WTC11 (cell line): ENCODE measurements around the gene LGR6. TPM values are rescaled to one million over a fixed set of nuclear protein-coding genes. Genes with fewer than 3 reads are reported as not detected.

Experiments used
- ATAC-seq: fragments of 200-7000 bp; cut with Tn5 transposase; 2 replicates; pipeline ENCODE4 v1.10.0; 2021; ENCODE audit warnings: mild to moderate bottlenecking, moderate library complexity
- CTCF ChIA-PET: fragments of 300-600 bp; sonication (Branson Sonifier 250); formaldehyde crosslinking; loops from one replicate; lab custom pipeline; 2021; ENCODE audit warnings: antibody characterized with exemption; lab: Charles Lee
- POLR2A ChIA-PET: fragments of 350-600 bp; sonication (Branson Sonifier 250); formaldehyde crosslinking; loops from one replicate; lab custom pipeline; 2021; ENCODE audit warnings: antibody characterized with exemption; lab: Charles Lee
- DNase-seq: peaks from one replicate; pipeline ENCODE4 v3.0.0; 2021; ENCODE audit warnings: low spot score
- H3K27ac Mint-ChIP-seq: 2 replicates; pipeline ENCODE4 v1.8.0; 2021; ENCODE audit warnings: mixed read lengths
- H3K27me3 Mint-ChIP-seq: 2 replicates; pipeline ENCODE4 v1.8.0; 2021; ENCODE audit warnings: low read depth, mild to moderate bottlenecking, moderate library complexity, mixed read lengths
- H3K36me3 Mint-ChIP-seq: 2 replicates; pipeline ENCODE4 v1.8.0; 2021; ENCODE audit warnings: mixed read lengths
- H3K4me1 Mint-ChIP-seq: 2 replicates; pipeline ENCODE4 v1.8.0; 2022; ENCODE audit warnings: mixed read lengths
- H3K4me3 Mint-ChIP-seq: 2 replicates; pipeline ENCODE4 v1.8.0; 2021; ENCODE audit warnings: mild to moderate bottlenecking, moderate library complexity, mixed read lengths
- H3K9me3 Mint-ChIP-seq: 2 replicates; pipeline ENCODE4 v1.8.0; 2021; ENCODE audit warnings: mixed read lengths
- CTCF ChIP-seq: fragments of 200-600 bp; IDR thresholded peaks from 2 replicates; pipeline ENCODE4 v1.8.0; 2022; ENCODE audit warnings: antibody characterized with exemption
- IRF2 ChIP-seq: sonication (generic); formaldehyde crosslinking; IDR thresholded peaks from 2 replicates; pipeline ENCODE4 v1.8.0; 2022; ENCODE audit warnings: low read depth, missing genetic modification reagents, borderline replicate concordance
- TCF7 ChIP-seq: sonication (generic); formaldehyde crosslinking; IDR thresholded peaks from 2 replicates; pipeline ENCODE4 v1.8.0; 2022; ENCODE audit warnings: mild to moderate bottlenecking, low read depth, missing genetic modification reagents, moderate library complexity
- TP53 ChIP-seq: sonication (generic); formaldehyde crosslinking; IDR thresholded peaks from 2 replicates; pipeline ENCODE4 v1.8.1; 2023; ENCODE audit warnings: mild to moderate bottlenecking, missing genetic modification reagents
- ZMAT4 ChIP-seq: fragments of 250-450 bp; sonication (Bioruptor Pico); IDR thresholded peaks from 2 replicates; pipeline ENCODE4 v1.9.0; 2021; ENCODE audit warnings: mild to moderate bottlenecking
- ZNF121 ChIP-seq: sonication (generic); formaldehyde crosslinking; IDR thresholded peaks from 2 replicates; pipeline ENCODE4 v1.8.0; 2023; ENCODE audit warnings: missing genetic modification reagents
- ZNF263 ChIP-seq: sonication (generic); formaldehyde crosslinking; IDR thresholded peaks from 2 replicates; pipeline ENCODE4 v1.8.1; 2022; ENCODE audit warnings: low read depth, mild to moderate bottlenecking, moderate library complexity, missing genetic modification reagents
- total RNA-seq: library from RNA; stranded (reverse); gene quantifications from 3 replicates; pipeline ENCODE4 v1.2.3, GENCODE V29; 2021
- TF ChIP-seq, protein P1 (sequence below): sonication (generic); formaldehyde crosslinking; IDR thresholded peaks from 2 replicates; pipeline ENCODE4 v1.8.1; 2023; ENCODE audit warnings: mild to moderate bottlenecking, missing genetic modification reagents

Gene LGR6
- total RNA-seq, 1 experiment from 2014 or later, result 1.1 TPM

DNA sequence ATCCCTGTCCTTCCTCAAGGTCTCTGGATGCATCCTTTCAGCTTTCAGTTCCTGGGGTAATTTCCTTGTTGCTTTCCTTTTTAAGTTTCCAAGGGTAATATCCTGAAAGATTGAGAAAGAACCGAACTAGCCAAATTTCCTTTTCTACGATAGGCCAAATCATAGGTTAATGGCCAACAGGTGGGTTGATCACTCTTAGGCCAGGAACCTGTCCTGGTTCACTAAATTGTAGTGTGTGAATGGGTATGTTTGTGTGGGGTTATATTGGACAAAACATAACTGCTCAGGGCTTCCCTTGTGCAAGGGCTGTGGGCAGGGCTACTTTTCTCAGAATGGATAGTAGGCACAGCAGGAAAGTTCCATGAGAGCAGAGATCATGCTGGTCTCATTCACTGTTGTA is 131.0 kb downstream of the LGR6 start (continued):
- TF ChIP-seq, protein P1, sequence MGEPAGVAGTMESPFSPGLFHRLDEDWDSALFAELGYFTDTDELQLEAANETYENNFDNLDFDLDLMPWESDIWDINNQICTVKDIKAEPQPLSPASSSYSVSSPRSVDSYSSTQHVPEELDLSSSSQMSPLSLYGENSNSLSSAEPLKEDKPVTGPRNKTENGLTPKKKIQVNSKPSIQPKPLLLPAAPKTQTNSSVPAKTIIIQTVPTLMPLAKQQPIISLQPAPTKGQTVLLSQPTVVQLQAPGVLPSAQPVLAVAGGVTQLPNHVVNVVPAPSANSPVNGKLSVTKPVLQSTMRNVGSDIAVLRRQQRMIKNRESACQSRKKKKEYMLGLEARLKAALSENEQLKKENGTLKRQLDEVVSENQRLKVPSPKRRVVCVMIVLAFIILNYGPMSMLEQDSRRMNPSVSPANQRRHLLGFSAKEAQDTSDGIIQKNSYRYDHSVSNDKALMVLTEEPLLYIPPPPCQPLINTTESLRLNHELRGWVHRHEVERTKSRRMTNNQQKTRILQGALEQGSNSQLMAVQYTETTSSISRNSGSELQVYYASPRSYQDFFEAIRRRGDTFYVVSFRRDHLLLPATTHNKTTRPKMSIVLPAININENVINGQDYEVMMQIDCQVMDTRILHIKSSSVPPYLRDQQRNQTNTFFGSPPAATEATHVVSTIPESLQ (CRISPR knock-in tag), result no peak

DNA sequence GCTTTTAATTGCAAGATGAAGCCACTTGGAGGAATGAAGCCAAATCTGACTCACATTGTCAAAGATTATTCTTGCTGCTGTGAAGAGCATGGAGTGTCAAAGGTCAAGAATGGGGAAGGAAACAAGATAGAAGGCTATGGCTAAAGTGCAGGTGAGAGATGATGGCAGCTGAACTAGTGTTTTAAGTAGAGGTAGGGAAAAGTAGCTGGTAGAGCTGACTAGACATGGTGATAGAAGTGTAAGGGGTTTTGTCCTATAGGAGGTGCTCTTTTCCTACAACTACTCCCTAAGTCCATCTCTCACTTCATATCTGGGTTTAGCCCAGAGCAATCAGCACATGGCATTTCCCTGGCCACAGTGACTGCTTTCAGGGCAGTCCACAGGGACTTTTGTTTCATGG is 136.3 kb downstream of the LGR6 start:
- H3K9me3 Mint-ChIP-seq, result no peaks in the 10 kb centered on the region
- H3K36me3 Mint-ChIP-seq, result peaks cover 40% of the 10 kb centered on the region
- peak; percentile 22; the same call in 1 of the 2 replicates for TF ChIP-seq CTCF
- no peak for TF ChIP-seq IRF2 (CRISPR knock-in tag)
- no peaks in the 10 kb centered on the region for H3K27me3 Mint-ChIP-seq
- CTCF ChIA-PET, result interaction anchor here (0.6 to 3.4 kb wide), 12 partner anchors 12 to 314 kb away, joined by 3 to 16 read pairs (median 5); partner anchors contain the start of gene UBE2T
- peak; percentile 87 for ATAC-seq
- no peaks in the 10 kb centered on the region for H3K4me1 Mint-ChIP-seq
- no peak for DNase-seq
- POLR2A ChIA-PET, result no interaction called here
- H3K27ac Mint-ChIP-seq, result peak overlapping the region; percentile 38; the same call in 1 of the 2 replicates
- no peak overlapping the region for H3K4me3 Mint-ChIP-seq

GRCh38 chr1:202333861-202334260 is 140.3 kb downstream of the LGR6 start:
- no peak for DNase-seq
- Mint-ChIP-seq H3K4me1 (0 out of 2 replicates have a peak, but pooled peaks cover 2% of the 10 kb centered on the region), H3K27ac (no peak overlapping the region)
- POLR2A ChIA-PET, result no interaction called here
- TF ChIP-seq ZMAT4, result no peak
- TF ChIP-seq TP53 (CRISPR knock-in tag), result no peak
- TF ChIP-seq TCF7 (CRISPR knock-in tag), result no peak
- TF ChIP-seq, all 79 proteins: peak for 0
- CTCF ChIA-PET, result no interaction called here
- peaks cover 48% of the 10 kb centered on the region for H3K36me3 Mint-ChIP-seq
- ATAC-seq, result no peak
- H3K9me3 Mint-ChIP-seq, result no peaks in the 10 kb centered on the region
- H3K27me3 Mint-ChIP-seq, result no peaks in the 10 kb centered on the region
- H3K4me3 Mint-ChIP-seq, result no peak overlapping the region

DNA sequence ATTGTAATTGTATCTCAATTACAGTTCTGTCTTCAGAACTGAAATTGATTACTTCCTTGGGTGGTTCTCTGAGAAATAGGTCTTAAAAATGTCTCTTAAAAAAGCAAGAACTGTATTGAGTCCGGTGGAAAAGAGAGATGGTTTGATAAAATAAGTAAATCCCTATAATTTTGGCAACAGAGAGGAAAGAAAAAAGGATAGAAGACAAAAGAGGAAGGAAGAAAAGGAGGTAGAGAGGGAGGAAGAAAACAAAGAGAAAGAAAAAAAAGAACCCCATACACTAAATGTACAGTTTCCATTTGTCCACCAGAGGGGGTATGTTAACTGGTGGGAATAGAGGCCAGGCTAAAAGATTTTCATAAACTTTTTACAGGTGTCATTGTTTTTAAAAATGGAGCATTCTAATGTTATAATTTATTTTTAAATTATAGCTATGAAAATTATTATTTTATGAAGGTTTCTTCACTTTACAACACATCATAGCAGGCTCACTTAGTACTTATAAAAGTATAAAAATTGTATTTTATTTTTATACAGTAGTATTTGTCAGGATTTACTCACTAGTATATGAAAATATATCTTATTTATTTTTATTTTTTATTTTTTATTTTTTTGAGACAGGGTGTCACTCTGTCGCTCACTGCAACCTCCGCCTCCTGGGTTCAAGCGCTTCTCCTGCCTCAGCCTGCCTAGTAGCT is 150.2 kb downstream of the LGR6 start:
- no peak for ATAC-seq
- Mint-ChIP-seq H3K27me3 (no peaks in the 10 kb centered on the region), H3K4me1 (peaks cover 18% of the 10 kb centered on the region), H3K4me3 (peak overlapping the region; percentile 23; the same call in 1 of the 2 replicates), H3K36me3 (no peaks in the 10 kb centered on the region), H3K27ac (peak overlapping the region; percentile 84; the same call in 1 of the 2 replicates), H3K9me3 (no peaks in the 10 kb centered on the region)
- DNase-seq, result no peak
- ChIA-PET POLR2A (no interaction called here), CTCF (interaction anchor here (1.6 kb wide), 1 partner anchor 234 kb away, joined by 3 read pairs; no protein-coding TSS in a partner anchor)
- TF ChIP-seq CTCF, result peak; percentile 22; the same call in 1 of the 2 replicates
- no peak for TF ChIP-seq ZNF121
- no peak for TF ChIP-seq ZNF263 (CRISPR knock-in tag)
